Globus pallidus (tissue), 1 donor: ENCODE results near the gene TXNDC2.

Experiments
- DNase-seq: peaks from one replicate; pipeline ENCODE4 v3.0.0-alpha.2; 2015; ENCODE audit warnings: low spot score

TXNDC2 gene

DNA sequence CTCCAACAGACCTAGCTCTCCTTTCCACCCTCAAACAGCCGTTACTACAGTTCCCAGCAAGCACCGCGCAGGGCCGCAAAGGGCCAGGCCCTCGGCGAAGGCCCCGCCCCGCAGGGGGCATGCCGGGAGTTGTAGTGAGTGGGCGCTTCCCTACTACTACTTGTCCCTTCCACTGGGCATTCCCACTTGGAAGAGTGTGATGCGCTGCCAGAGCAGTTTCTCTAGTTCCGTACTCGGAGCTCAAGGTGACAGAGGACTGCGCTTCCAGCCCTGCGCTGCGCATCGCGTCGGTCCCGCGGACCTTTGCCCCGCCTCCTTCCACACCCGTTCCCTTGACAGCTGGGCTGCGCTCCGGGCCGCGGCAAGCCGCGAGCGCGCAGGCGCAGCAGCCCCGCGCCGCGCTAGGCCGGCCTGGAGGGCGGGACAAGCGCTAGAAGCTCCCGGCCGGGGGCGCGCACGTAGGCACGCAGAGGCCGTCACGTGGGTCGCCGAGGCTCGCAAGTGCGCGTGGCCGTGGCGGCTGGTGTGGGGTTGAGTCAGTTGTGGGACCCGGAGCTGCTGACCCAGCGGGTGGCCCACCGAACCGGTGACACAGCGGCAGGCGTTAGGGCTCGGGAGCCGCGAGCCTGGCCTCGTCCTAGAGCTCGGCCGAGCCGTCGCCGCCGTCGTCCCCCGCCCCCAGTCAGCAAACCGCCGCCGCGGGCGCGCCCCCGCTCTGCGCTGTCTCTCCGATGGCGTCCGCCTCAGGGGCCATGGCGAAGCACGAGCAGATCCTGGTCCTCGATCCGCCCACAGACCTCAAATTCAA lies 28.0 kb downstream of the TXNDC2 start, which contains the start of gene VAPA:
VAPA (plus strand) TSS at position 491 of the 808 bp plus-strand sequence; CDS start at position 732, 241 bp downstream.
- DNase-seq, result peak; percentile 96

DNA sequence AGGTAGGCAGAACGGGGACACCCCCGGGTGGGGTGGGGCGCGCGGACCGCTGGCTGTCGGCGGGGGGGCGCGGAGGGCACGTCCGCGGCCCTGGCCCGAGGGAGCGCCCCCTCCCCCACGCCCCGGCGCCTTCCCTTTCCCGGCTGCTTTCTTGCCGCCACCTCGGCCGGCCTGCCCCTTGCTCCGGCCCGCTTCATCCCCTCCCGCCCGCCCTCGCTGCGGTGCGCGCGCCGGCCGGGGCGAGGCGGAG lies 28.5 kb downstream of the TXNDC2 start:
- no peak for DNase-seq

DNA sequence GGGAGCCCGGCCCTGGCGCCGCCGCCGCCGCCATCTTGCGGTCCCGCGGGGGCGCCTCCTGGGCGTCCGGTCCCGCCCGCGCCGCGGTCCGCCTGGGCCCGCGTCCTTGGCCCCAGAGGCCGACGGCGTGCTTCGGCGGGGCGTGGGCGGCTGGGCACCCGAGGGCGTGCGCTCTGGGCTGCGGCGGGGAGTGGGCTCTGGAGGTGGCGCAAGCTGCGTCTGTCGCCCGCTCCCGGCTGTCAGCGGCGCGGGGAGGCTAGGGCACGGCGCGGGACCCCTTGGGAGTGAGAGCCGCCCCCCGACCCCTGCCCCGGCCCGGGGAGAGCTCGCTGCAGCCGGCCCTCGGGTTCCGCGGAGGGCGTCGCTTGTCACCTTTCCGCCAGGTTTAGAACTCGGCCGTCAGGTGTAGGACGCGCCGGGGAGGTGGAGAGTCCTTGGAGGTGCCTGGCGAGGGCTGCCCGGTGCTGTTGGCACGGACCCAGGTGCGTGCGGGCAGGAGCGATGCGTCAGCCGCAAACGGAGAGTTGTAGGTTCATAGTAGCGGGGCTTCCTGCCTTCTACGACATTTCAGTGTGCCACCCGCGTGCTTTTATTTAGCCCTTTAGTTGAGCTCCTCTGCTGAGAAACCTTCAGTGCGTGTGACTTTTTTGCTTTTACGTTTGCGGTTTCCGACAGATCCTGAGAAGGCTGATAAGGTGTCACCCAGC lies 29.0 kb downstream of the TXNDC2 start:
- peak; percentile 52 for DNase-seq

DNA sequence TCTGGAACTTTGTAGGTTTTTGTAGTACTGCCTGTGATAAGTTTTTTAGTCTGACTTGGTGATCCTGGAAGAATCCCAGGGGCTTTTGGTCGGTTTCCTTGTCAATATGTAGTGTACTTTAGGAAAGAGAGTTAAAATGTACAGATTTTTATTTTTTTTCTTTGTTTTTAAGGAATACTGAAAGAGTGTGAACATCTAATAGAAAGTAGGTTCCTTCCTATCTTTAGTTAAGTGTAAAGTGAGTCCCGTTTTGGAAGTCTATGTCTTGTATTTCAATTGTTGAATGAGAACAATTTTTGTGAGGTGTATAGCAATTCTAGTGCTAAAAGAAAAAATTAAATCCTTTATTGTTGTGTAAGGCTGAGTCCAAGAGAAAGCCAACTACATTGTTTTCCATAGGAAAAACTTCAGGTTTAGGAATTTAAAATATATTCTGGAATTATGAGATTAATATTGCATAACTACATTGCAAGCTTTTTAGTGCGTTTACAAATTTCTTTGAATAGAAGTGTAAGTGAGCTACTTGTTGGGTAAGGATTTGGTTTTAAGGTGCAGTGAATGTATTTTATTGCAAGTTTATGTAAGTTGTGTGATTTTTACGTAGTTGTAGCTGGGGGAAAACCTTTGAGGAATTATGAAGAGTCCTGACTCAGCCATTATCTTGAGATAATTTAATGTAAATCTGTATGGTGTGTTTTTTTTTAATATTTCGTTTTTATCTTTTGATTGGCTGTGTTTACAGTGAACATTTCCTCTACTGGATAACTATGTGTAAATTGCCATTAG lies 29.7 kb downstream of the TXNDC2 start:
- DNase-seq, result no peak

DNA sequence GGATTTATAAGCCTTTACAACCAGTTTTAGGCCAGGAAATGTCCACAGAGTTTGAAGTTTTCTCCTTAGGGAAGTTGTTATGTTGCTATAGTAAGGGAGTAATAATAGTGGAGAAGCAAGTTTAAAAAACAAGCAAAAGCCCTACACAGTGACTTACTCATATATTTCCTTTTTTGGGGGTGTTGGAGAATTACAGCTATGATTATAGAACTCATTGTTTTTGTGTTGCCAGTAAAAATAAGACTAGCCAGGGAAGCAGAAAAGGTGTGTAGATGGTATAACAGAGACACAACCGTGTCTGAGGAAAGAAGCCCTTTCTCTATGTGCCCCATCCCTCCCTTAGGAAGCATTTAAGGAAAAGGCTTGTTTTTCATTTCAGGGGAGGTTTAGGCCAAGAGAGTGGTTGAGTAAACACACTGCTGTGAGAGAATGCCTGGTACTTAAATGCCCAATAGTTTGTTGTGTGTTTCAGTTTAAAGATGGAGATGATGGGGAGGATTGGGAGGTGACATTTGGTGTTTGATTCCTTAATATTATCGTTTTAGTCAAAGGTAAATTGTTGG lies 30.4 kb downstream of the TXNDC2 start:
- no peak for DNase-seq

DNA sequence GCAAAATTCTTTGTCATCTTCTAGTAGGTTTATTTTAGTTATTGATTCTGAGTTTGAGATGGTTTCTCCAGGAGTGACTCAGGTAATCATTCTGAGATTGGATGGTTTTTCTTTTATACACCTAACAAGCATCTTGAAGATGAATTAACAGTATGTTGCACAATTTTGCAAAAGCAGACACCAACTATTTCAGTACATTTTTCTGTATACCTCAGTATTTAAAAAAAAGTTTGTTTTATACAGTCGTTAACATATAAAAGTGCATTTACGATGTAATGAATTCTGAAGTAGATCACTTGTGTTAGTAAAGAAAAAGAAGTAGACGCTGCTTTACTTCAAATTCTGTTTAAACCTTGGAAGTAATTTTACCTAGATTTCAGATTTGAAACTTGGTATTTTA lies 31.0 kb downstream of the TXNDC2 start:
- no peak for DNase-seq

DNA sequence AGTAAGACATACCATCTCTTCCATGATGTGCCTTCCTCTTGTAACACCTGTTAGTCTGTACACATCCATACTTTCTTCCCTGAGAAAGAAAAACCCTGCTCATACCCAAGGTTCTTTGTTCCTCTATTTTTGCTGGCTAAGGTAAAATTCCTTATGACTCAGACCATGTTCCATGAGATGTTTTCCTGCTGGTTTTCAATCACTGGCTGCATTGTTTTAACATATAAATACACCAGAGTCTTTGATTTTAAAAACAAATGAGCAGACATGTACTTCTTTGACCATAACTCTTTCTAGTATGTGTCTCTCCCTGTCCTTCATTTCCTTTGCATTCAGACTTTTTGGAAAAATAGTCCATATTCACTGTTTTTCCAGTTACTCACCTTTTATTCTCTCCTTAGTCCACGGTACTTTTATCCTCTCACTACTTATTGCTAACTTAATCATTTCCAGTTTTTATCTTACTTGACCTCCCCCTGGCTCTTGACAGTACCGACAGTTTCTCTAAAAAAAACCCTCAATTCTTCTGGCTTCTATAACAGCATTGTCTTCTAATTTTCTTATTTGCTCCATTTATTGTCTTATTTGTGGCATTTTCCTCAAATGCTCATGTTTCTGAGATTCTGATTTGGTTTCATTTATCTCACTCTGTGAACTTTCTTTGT lies 32.4 kb downstream of the TXNDC2 start:
- no peak for DNase-seq

DNA sequence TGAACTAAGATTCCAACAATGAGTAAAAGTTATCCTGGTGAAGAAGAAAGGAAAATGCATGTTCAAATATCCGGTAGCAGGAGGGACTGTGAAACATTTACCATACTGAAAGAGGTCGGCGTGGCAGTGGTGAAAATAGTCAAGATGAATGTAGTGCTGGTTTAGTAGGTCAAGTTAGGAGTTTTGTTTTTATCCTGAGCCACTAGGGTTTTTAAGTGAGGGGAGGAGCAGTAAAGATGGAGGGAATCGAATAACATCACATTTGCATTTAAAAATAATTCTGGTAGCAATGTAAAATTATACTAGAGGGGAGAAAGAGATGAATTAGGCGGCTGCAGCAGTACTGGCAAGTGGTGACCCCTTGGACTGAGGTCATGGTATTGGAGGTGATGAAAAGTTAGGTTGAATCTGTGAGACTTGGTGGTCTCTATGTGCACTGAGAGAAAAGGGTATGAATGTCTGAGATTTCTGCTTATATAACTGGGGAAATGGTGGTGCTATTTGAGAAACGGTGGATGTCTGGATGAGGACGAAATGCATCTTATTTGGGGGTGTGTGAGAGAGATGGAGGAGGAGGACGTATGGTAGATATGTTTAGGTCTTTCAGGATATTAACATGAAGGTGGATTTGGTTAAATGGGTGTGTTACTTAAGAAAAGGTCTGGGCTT lies 33.9 kb downstream of the TXNDC2 start:
- DNase-seq, result no peak

DNA sequence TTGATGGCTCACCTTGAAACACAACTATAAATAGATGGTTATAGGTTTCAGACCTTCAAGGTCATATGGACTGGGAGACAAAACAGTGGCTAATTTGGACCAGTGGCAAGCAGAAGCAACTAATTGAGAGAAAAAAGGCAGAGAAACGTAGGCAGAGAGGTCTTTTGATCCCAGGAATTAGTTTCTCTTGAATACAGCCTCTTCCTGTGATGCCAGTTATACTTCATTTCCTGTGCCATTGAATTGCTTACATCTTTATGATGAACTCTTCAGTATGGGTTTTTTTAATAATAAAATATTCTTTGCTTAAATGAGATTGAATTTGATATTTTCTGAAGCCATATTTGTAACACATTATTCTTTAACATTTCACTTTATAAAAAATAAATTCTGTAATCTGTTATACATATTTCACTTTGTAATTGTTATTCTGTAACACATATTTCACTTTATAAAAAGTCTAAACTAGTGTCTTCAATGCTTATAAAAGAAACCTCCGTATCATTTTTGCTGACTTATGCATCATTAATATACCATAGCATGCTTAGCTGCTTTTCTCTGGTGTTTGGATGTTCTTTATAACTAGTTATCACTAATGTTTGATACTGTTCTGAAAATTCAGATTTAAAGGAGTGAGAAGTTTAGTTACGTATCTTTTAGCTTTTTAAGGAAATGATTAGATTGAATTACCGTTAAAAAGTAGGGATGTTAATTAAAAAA lies 37.0 kb downstream of the TXNDC2 start:
- DNase-seq, result no peak

DNA sequence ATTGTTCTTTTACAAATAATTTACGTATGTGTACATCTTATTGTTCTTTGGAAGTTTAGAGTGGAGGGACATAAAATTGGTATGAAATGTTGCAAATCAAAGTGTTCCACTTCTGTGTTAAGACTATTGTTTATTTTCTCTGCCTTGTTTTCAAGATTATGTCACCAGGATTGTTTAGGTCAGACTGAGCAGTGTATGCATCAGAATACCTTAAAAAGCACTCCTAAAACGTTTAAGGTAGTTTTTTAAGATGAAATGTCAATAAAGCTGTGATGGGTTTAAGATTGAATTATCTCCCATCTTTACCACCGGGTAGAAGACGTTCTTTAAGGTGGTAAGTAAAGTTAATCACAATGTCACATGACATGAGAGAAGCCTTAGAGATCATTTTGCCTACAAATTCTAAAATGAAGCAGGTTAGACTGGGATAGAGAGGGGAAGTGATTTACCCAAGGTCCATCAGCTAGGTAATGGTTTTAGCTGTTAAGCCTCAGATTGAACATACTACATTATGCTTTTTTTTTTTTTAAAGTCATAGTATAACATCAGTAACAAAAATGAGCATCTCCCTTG lies 38.7 kb downstream of the TXNDC2 start:
- no peak for DNase-seq

DNA sequence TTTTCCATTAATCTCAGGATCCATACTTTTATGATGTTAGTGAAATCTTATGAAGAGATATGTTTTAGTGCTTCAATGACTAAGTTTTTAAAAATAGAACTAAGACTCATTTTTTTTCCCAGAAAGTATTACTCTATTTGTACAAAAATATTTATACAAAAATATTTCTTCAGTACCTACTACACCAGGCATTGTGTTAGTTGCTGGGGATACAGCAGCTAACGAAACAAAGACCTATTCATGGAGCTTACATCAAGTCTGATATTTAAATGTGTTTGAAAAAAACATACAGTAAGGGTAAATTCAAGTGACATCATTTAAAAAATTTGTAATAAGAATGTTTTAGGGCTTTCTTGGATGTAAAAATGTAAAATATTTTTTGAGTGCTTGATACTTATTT lies 39.6 kb downstream of the TXNDC2 start:
- DNase-seq, result peak; percentile 54

DNA sequence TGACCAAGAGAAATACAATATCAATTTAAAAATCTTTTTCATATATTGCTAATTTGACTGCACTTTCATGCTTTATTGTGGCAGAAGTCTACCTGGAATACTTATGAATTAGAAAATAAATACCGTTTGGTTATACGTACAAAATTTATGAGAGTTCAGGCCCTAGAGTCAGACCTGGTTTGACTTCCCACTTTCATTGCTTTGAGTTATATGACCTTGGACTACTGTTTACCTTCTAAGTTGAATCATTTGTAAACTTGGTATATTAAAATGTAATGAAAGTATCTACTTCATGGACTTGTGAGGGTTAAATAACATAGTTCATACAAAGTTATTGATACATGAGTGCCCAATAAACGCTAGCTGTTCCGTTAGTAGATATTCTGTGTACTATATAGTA lies 40.0 kb downstream of the TXNDC2 start:
- DNase-seq, result no peak

DNA sequence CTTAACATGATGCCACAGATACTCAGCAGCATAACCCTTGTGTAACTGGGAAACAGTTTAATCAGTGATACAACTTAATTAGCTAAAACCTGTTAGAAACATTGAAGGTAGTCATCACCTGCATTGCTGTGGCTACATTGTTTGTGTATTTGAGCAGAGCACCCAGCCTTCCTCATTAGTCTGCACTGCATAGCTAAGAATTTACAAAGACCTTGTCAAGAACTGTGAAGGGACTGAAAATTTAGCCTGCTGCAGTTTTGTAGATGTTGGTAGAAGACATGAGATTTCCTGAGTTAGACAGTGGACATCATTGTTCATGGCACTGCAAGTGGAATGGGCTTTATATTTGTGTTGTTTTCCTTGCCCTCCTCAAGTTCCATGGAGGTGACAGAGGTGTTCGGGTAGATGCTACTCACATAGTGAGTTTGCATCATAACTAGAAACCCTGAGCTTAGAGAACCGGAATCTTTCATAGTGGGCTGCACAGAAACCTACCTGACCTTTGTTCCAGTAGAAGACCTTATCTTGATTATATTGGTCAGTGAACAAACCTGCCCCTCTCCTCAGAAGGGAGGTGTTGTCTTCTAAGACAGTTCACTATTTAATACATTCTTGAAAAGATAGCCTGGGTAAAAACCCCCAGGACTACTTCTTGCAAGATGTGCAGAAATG lies 40.6 kb downstream of the TXNDC2 start:
- no peak for DNase-seq

DNA sequence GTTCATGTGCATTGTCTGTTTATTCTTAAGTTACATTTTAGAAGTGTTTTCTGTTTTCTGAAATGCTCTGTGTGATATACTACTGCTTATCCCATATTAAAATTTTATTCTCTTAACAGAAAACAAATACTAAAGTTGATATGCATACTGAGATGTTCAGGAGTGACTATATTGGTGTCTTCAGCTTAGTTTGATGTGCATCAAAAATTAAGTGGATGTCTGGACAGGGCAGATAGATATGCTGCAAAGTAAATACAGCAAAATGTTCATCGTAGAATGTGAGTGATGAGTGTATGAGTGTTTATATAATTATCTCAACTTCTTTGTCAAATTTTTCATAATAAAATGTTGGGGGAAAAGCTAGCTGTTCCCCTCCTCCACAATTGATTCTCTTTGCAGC lies 41.2 kb downstream of the TXNDC2 start:
- no peak for DNase-seq

DNA sequence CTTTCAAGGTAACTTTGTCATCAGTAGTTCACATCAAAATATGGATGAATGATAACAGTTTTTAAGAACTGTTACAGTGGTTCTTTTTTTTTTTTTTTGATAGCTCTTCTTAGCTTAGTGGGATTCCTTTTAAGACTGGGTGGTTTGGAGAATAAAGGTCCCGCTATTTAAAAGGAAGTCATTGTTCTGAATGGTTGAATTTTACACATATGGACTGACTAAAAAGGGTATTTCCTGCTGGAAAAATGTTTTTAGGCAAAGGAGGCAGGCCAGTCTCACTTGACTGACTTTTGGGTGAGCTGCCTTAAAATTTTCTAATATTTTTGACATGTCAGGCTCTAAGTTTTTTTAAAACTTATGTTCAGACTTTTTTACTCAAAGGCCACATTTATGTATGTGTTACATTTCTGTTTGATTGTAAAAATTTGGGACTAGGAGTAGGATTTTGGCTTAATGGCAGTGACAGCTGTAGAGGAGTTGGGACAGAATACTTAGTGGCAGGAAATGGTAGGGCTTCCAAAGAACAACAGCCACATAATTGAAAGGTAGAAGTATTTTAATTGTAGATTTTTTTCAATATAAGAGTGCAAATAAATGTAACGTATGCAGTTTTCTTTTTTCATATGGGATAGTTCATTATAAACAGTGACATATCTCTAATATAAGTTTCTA lies 41.8 kb downstream of the TXNDC2 start:
- no peak for DNase-seq

DNA sequence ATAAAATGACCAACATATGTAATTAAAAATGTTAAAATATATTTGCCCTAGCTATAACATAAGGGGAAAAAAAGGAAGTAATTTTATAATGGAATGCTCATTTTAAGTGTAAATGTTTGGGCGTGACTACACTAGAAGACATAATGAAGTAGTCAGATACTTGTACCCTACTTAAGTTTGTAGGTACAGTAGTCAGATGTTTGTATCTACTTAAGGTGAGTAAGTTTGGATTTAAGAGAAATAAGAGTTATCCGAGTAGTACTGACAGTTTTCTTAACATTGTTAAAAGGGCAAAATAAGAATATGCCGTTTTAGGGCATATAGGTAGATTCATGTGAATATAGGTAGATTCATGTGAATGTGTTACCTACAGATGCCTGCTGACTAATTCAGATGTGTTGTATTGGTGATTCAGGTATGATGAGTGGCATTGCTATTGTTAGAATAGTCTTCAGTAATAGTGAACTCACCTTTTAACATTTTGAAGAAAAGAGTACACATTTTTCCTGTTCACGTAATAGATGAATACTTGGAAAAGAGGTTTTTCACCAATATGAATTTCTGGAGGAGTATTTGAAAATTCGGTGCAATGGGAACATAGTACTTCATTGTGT lies 43.0 kb downstream of the TXNDC2 start:
- no peak for DNase-seq

DNA sequence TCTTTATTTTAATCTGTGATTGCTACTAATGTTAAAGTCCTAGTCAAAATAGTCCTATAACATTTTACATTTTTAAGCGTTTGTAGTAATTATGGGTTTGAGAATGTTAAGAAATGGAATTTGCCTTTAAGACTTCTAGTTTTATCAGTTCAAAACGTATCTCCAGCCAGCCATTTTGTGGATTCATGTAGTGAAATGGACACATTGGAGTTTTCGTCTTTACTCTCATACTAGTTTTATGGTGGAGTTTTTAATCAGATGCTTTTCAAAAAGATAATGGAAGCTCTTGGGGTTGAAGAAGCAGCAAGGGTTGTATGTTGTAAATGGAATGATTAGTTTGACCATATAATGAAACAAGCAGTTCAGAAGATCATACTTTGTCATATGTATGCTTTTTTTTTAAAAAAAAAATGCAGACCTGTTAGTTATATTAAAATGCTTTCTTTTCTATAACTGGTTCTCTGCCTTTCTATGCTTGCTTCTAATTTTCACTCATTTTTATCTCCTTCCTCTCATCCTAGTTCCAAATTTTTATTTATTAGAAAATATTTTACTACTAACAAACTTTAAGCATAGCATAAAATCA lies 44.6 kb downstream of the TXNDC2 start:
- no peak for DNase-seq

DNA sequence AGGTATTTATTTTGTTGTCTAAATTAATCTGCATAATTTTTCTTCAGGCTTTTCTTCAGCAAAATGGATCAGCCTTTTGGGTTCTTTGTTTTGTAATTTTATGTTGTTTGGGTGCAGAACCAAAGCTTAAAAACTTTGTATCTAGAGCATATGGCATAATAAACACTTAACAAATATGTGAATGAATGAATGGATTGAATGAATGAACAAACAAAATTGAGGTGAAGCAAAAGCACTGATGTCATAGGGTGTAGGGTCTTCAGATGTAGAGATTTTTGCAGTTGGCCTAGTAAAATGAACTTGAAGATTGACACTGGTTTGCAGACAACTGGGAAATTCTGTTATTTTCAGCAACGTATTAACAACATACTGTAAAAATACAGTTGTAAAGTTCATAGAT lies 45.4 kb downstream of the TXNDC2 start:
- DNase-seq, result no peak

DNA sequence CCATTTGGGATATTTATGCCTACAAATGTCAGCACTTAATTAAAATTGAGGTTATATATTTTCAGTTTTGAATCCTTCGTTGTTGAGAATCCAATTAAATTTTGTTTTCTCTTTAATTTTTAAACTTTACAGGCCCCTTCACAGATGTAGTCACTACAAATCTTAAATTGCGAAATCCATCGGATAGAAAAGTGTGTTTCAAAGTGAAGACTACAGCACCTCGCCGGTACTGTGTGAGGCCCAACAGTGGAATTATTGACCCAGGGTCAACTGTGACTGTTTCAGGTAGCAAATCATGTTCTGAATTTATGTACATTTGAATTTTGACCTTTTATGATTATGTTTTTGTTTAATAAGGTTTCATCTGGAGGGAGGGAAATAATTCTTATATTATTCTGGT lies 45.9 kb downstream of the TXNDC2 start:
- DNase-seq, result no peak
